KMS-11 (cell line): ENCODE data around the gene SSBP3.
A peak's percentile ranks its signal among the peaks of the same experiment; 100 is the strongest.

Source experiments
- H2AFZ ChIP-seq: fragments of 200-600 bp; sonication (generic); 2 replicates; pipeline ENCODE4 v1.6.1; 2016; ENCODE audit warnings: antibody characterized with exemption, mixed run types, low read depth
- H3K27ac ChIP-seq: fragments of 200-600 bp; sonication (generic); 2 replicates; pipeline ENCODE4 v1.6.1; 2016; ENCODE audit warnings: mild to moderate bottlenecking, mixed run types
- H3K27me3 ChIP-seq: fragments of 200-600 bp; sonication (generic); 2 replicates; pipeline ENCODE4 v1.6.1; 2017; ENCODE audit warnings: mild to moderate bottlenecking, low read depth, mixed run types, moderate library complexity; ENCODE audit not compliant: insufficient read depth
- H3K36me3 ChIP-seq: fragments of 200-600 bp; sonication (generic); 2 replicates; pipeline ENCODE4 v1.6.1; 2017; ENCODE audit warnings: mild to moderate bottlenecking, mixed run types; ENCODE audit not compliant: insufficient read depth
- H3K4me1 ChIP-seq: fragments of 200-600 bp; sonication (generic); 2 replicates; pipeline ENCODE4 v1.6.1; 2016; ENCODE audit warnings: mild to moderate bottlenecking, low read depth, mixed run types; ENCODE audit not compliant: poor library complexity, severe bottlenecking
- H3K4me2 ChIP-seq: fragments of 200-600 bp; sonication (generic); 2 replicates; pipeline ENCODE4 v1.7.0; 2016; ENCODE audit warnings: mild to moderate bottlenecking, mixed run types
- H3K4me3 ChIP-seq: fragments of 200-600 bp; sonication (generic); IDR thresholded peaks from 2 replicates; pipeline ENCODE4 v1.6.1; 2017; ENCODE audit warnings: low read depth, low read length, mixed read lengths; ENCODE audit not compliant: insufficient read depth
- H3K79me2 ChIP-seq: fragments of 200-600 bp; sonication (generic); 2 replicates; pipeline ENCODE4 v1.6.1; 2016; ENCODE audit warnings: low read depth, mixed run types; ENCODE audit not compliant: insufficient read depth
- H3K9ac ChIP-seq: fragments of 200-600 bp; sonication (generic); 2 replicates; pipeline ENCODE4 v1.6.1; 2016; ENCODE audit warnings: mild to moderate bottlenecking, mixed run types
- H4K20me1 ChIP-seq: fragments of 200-600 bp; sonication (generic); 2 replicates; pipeline ENCODE4 v1.6.1; 2016; ENCODE audit warnings: mild to moderate bottlenecking, mixed run types; ENCODE audit not compliant: insufficient read depth
- CTCF ChIP-seq: fragments of 200-600 bp; sonication (generic); conservative IDR thresholded peaks from 2 replicates; pipeline ENCODE4 v1.6.1; 2017; ENCODE audit warnings: low read depth, mild to moderate bottlenecking, antibody characterized with exemption, low read length, moderate library complexity, mixed read lengths

The SSBP3 gene

GRCh38 chr1:54405898-54406293 is 298 bp downstream of the SSBP3 start:
- Histone ChIP-seq H3K36me3 (peaks cover 4% of the 10 kb centered on the region; the same call in 1 of the 2 replicates), H3K4me2 (no peak overlapping the region), H3K4me1 (peaks cover 49% of the 10 kb centered on the region), H2AFZ (no peak overlapping the region), H3K27ac (no peak overlapping the region), H3K27me3 (no peaks in the 10 kb centered on the region), H4K20me1 (no peaks in the 10 kb centered on the region; the same call in 1 of the 2 replicates), H3K9ac (no peak overlapping the region), H3K4me3 (no peak overlapping the region), H3K79me2 (peaks cover 25% of the 10 kb centered on the region; the same call in 1 of the 2 replicates)
- no peak for TF ChIP-seq CTCF

- peaks cover 53% of the 10 kb centered on the region for H3K4me1 ChIP-seq
- H3K27me3 ChIP-seq = no peaks in the 10 kb centered on the region
- H2AFZ ChIP-seq = peak overlapping the region; percentile 45; the same call in 1 of the 2 replicates
- peaks cover 26% of the 10 kb centered on the region; the same call in 1 of the 2 replicates for H3K79me2 ChIP-seq
- peak overlapping the region; percentile 70 for H3K4me2 ChIP-seq
- H3K36me3 ChIP-seq = peaks cover 4% of the 10 kb centered on the region; the same call in 1 of the 2 replicates
- peak overlapping the region; percentile 37; the same call in 1 of the 2 replicates for H3K9ac ChIP-seq
- peak overlapping the region; percentile 80 for H3K4me3 ChIP-seq
- no peak for TF ChIP-seq CTCF
- no peak overlapping the region for H3K27ac ChIP-seq
- H4K20me1 ChIP-seq = no peaks in the 10 kb centered on the region; the same call in 1 of the 2 replicates
These were observed 976 bp downstream of the SSBP3 start for GRCh38 chr1:54404939-54405897.

- TF ChIP-seq CTCF = no peak
- Histone ChIP-seq H3K4me2 (peak overlapping the region; percentile 70), H3K27ac (no peak overlapping the region), H4K20me1 (no peaks in the 10 kb centered on the region; the same call in 1 of the 2 replicates), H3K9ac (no peak overlapping the region), H3K36me3 (peaks cover 4% of the 10 kb centered on the region; the same call in 1 of the 2 replicates), H3K79me2 (peaks cover 26% of the 10 kb centered on the region; the same call in 1 of the 2 replicates), H3K27me3 (no peaks in the 10 kb centered on the region), H2AFZ (no peak overlapping the region), H3K4me3 (no peak overlapping the region), H3K4me1 (peaks cover 43% of the 10 kb centered on the region)
These were observed 1.9 kb downstream of the SSBP3 start for GRCh38 chr1:54404263-54404662.

- H3K36me3 ChIP-seq = peaks cover 4% of the 10 kb centered on the region; the same call in 1 of the 2 replicates
- H3K4me1 ChIP-seq = peaks cover 39% of the 10 kb centered on the region
- H3K27me3 ChIP-seq = no peaks in the 10 kb centered on the region
- H3K9ac ChIP-seq = no peak overlapping the region
- H3K27ac ChIP-seq = no peak overlapping the region
- H4K20me1 ChIP-seq = no peaks in the 10 kb centered on the region; the same call in 1 of the 2 replicates
- H2AFZ ChIP-seq = no peak overlapping the region
- H3K79me2 ChIP-seq = peaks cover 26% of the 10 kb centered on the region; the same call in 1 of the 2 replicates
- no peak overlapping the region for H3K4me3 ChIP-seq
- no peak for TF ChIP-seq CTCF
- no peak overlapping the region for H3K4me2 ChIP-seq
These were observed 2.4 kb downstream of the SSBP3 start for GRCh38 chr1:54403808-54404261.
